K562 (cell line): ENCODE results near the gene ADAP2.
"Not testable (repeated sequence)": the region's sequence is repeated elsewhere in the genome, so short reads cannot be mapped to it uniquely, and the experiment has no call there.

Experiments
- ARID2 ChIP-seq: fragments of 450-650 bp; IDR thresholded peaks from 2 replicates; pipeline ENCODE4 v1.6.1; 2017; ENCODE audit warnings: antibody characterized with exemption, mild to moderate bottlenecking
- CEBPB ChIP-seq: fragments of 450-650 bp; IDR thresholded peaks from 2 replicates; pipeline ENCODE4 v1.6.1; 2016; ENCODE audit warnings: missing genetic modification characterization, missing compliant biosample characterization
- CTCF ChIP-seq, 3 experiments: IDR thresholded peaks in 2 of 3; conservative IDR thresholded peaks in 1 of 3; 2 replicates each; pipeline ENCODE4 v1.5.1; 2011 to 2012; ENCODE audit warnings: low read length in 3 of 3, mild to moderate bottlenecking in 3 of 3, control low read depth in 2 of 3, improper control_type of control experiment in 1 of 3, inconsistent platforms in 1 of 3, low read depth in 1 of 3, mixed read lengths in 1 of 3, moderate library complexity in 1 of 3; ENCODE audit not compliant: insufficient read depth in 2 of 3
- E2F5 ChIP-seq: sonication (generic); formaldehyde crosslinking; IDR thresholded peaks from 2 replicates; pipeline ENCODE4 v1.8.0; 2022; ENCODE audit warnings: mild to moderate bottlenecking, missing genetic modification reagents
- ESRRA ChIP-seq: fragments of 450-650 bp; IDR thresholded peaks from 2 replicates; pipeline ENCODE4 v1.6.1; 2014; ENCODE audit warnings: low read depth, mild to moderate bottlenecking, moderate library complexity, borderline replicate concordance
- ETV6 ChIP-seq, 3 experiments: fragments of 150-350 bp in 1 of 3; sonication (generic) in 1 of 3; formaldehyde crosslinking in 1 of 3; IDR thresholded peaks; 2 replicates each; pipeline versions ENCODE4 v1.6.1 to v1.8.0; 2014 to 2022; ENCODE audit warnings: borderline replicate concordance in 2 of 3, low read depth in 2 of 3, antibody characterized with exemption in 1 of 3, low read length in 1 of 3, mild to moderate bottlenecking in 1 of 3, missing genetic modification reagents in 1 of 3
- JUN ChIP-seq, 2 experiments: sonication (generic) in 1 of 2; formaldehyde crosslinking in 1 of 2; IDR thresholded peaks; 2 replicates each; pipeline versions ENCODE4 v1.6.1 to v1.8.0; 2012 to 2022; ENCODE audit warnings: borderline replicate concordance in 2 of 2, mild to moderate bottlenecking in 2 of 2, improper control_type of control experiment in 1 of 2, low read depth in 1 of 2, low read length in 1 of 2, missing genetic modification reagents in 1 of 2
- REST ChIP-seq, 2 experiments: fragments of 450-650 bp; formaldehyde crosslinking in 1 of 2; IDR thresholded peaks; 2 replicates each; pipeline versions ENCODE4 v1.4.0 to v1.6.1; 2014 to 2020; ENCODE audit warnings: mild to moderate bottlenecking in 2 of 2, borderline replicate concordance in 1 of 2, low read depth in 1 of 2
- SMAD4 ChIP-seq: fragments of 250-450 bp; sonication (Bioruptor Pico); conservative IDR thresholded peaks from 2 replicates; pipeline ENCODE4 v1.8.0; 2021; ENCODE audit warnings: inconsistent platforms, mild to moderate bottlenecking, moderate library complexity
- SMC3 ChIP-seq: conservative IDR thresholded peaks from 2 replicates; pipeline ENCODE4 v1.6.1; 2011; ENCODE audit warnings: low read depth, low read length, improper control_type of control experiment; ENCODE audit not compliant: insufficient read depth
- ZNF217 ChIP-seq: sonication (generic); formaldehyde crosslinking; IDR thresholded peaks from 2 replicates; pipeline ENCODE4 v1.8.0; 2022; ENCODE audit warnings: mild to moderate bottlenecking, missing genetic modification reagents
- ZNF407 ChIP-seq: fragments of 450-650 bp; IDR thresholded peaks from 2 replicates; pipeline ENCODE4 v1.6.1; 2016; ENCODE audit warnings: low read depth

- TF ChIP-seq CEBPB (tag); ARID2; CTCF (IDR thresholded peaks at IDR 0.05 in 2 of 3, conservative IDR thresholded peaks at IDR 0.05 in 1 of 3; ENCODE audit: insufficient read depth in 2 of 3, low read depth in 1 of 3, low read length in 3 of 3); ETV6 (IDR thresholded peaks at IDR 0.05; ENCODE audit: borderline replicate concordance in 1 of 2, low read depth in 2 of 2, low read length in 1 of 2); ETV6 (CRISPR knock-in tag; IDR thresholded peaks at IDR 0.05; ENCODE audit: borderline replicate concordance); E2F5; SMC3; ESRRA; ZNF407; SMAD4 (CRISPR knock-in tag); ZNF217 (CRISPR knock-in tag); JUN (IDR thresholded peaks at IDR 0.05; ENCODE audit: borderline replicate concordance, low read depth, low read length); JUN (CRISPR knock-in tag; IDR thresholded peaks at IDR 0.05; ENCODE audit: borderline replicate concordance); REST (IDR thresholded peaks at IDR 0.05; ENCODE audit: borderline replicate concordance); REST (CRISPR knock-in tag; IDR thresholded peaks at IDR 0.05; ENCODE audit: low read depth): not testable (repeated sequence)
These were observed 8.1 kb downstream of the ADAP2 start for GRCh38 chr17:30929861-30930260.
